GM12878 (cell line): ENCODE results near the gene PLA2G3. TPM values are rescaled to one million over a fixed set of nuclear protein-coding genes. Genes with fewer than 3 reads are reported as not detected.

ENCODE experiments used
- ATAC-seq: fragments of 200-7000 bp; cut with Tn5 transposase; 3 replicates; pipeline ENCODE4 v1.9.1; 2020; ENCODE audit warnings: mild to moderate bottlenecking, moderate library complexity
- BruUV-seq: library from RNA; stranded (reverse); fragments of 400-500 nt; replicated peaks from 2 replicates; lab custom pipeline; 2021; lab: Mats Ljungman, UMichigan
- CTCF ChIA-PET: fragments of 300-600 bp; sonication (Branson Sonifier 250); formaldehyde crosslinking; extraction: SDS; loops from one replicate; lab custom pipeline; 2021; ENCODE audit warnings: inconsistent platforms; lab: Yijun Ruan, JAX
- POLR2A ChIA-PET: fragments of 350-600 bp; formaldehyde crosslinking; extraction: SDS; loops from one replicate; lab custom pipeline; 2021; ENCODE audit warnings: inconsistent platforms; lab: Charles Lee
- RAD21 ChIA-PET: fragments of 300-600 bp; sonication (Branson Sonifier 250); formaldehyde crosslinking; loops from one replicate; lab custom pipeline; 2023; ENCODE audit warnings: antibody characterized with exemption; ENCODE audit not compliant: unreplicated experiment; lab: Charles Lee
- SMC1A ChIA-PET: fragments of 300-600 bp; sonication (Branson Sonifier 250); formaldehyde crosslinking; loops from one replicate; lab custom pipeline; 2023; ENCODE audit not compliant: unreplicated experiment, uncharacterized antibody; lab: Charles Lee
- DNase-seq: peaks from one replicate; pipeline ENCODE4 v3.0.0-alpha.2; 2011; ENCODE audit warnings: low read depth, low spot score
- FAIRE-seq: peaks from 3 replicates; lab custom pipeline; 2011; peaks lifted over from hg19 to GRCh38; lab: Jason Lieb, UNC
- H2AFZ ChIP-seq: 2 replicates; pipeline ENCODE4 v1.6.0; 2011; ENCODE audit warnings: low read depth, low read length, control low read depth; ENCODE audit not compliant: control insufficient read depth
- H3K27ac ChIP-seq: 2 replicates; pipeline ENCODE4 v1.5.1; 2011; ENCODE audit warnings: control low read depth; ENCODE audit not compliant: control insufficient read depth, insufficient read depth
- H3K27me3 ChIP-seq, 2 experiments: replicated peaks in 1 of 2; 2 replicates each; pipeline versions ENCODE4 v1.6.0 to v1.6.1; 2011; ENCODE audit warnings: low read length in 1 of 2; ENCODE audit not compliant: control insufficient read depth in 2 of 2, insufficient read depth in 2 of 2
- H3K36me3 ChIP-seq, 2 experiments: 2 replicates each; pipeline ENCODE4 v1.5.1; 2011; ENCODE audit warnings: low read length in 1 of 2; ENCODE audit not compliant: control insufficient read depth in 2 of 2, insufficient read depth in 2 of 2
- H3K4me1 ChIP-seq: 2 replicates; pipeline ENCODE4 v1.6.1; 2011; ENCODE audit warnings: mild to moderate bottlenecking, low read length, moderate library complexity, mixed read lengths; ENCODE audit not compliant: control insufficient read depth, insufficient read depth
- H3K4me2 ChIP-seq: 2 replicates; pipeline ENCODE4 v1.6.0; 2011; ENCODE audit warnings: control low read depth; ENCODE audit not compliant: control insufficient read depth, insufficient read depth
- H3K4me3 ChIP-seq: fragments of 200-600 bp; sonication (generic); 2 replicates; pipeline ENCODE4 v1.5.1; 2016
- H3K79me2 ChIP-seq: 2 replicates; pipeline ENCODE4 v1.6.0; 2011; ENCODE audit warnings: low read length; ENCODE audit not compliant: control insufficient read depth, insufficient read depth
- H3K9ac ChIP-seq: 2 replicates; pipeline ENCODE4 v1.8.0; 2011; ENCODE audit warnings: low read length, control low read depth, mixed read lengths; ENCODE audit not compliant: control insufficient read depth, insufficient read depth
- H3K9me3 ChIP-seq: replicated peaks from 3 replicates; pipeline ENCODE4 v1.5.1; 2011; ENCODE audit warnings: mild to moderate bottlenecking, low read length; ENCODE audit not compliant: control insufficient read depth, insufficient read depth
- H4K20me1 ChIP-seq: 2 replicates; pipeline ENCODE4 v1.6.0; 2011; ENCODE audit not compliant: control insufficient read depth, insufficient read depth
- ASH2L ChIP-seq: fragments of 300-600, 200-600 bp; sonication (generic); IDR thresholded peaks from 2 replicates; pipeline ENCODE4 v1.6.1; 2017; ENCODE audit warnings: low read depth, mild to moderate bottlenecking, borderline replicate concordance
- CEBPB ChIP-seq, 2 experiments: fragments of 150-350 bp in 1 of 2; IDR thresholded peaks; 2 replicates each; pipeline ENCODE4 v1.6.1; 2012 to 2014; ENCODE audit warnings: low read depth in 2 of 2, low read length in 2 of 2, borderline replicate concordance in 1 of 2, inconsistent platforms in 1 of 2
- DPF2 ChIP-seq: fragments of 450-650 bp; IDR thresholded peaks from 2 replicates; pipeline ENCODE4 v1.6.1; 2017; ENCODE audit warnings: mild to moderate bottlenecking
- ESRRA ChIP-seq: IDR thresholded peaks from 2 replicates; pipeline ENCODE4 v1.6.1; 2012; ENCODE audit warnings: mild to moderate bottlenecking, low read length, improper control_type of control experiment
- EZH2 ChIP-seq: IDR thresholded peaks from 2 replicates; pipeline ENCODE4 v1.6.1; 2012; ENCODE audit warnings: low read depth, mild to moderate bottlenecking, control low read depth, inconsistent platforms, low read length, borderline replicate concordance; ENCODE audit not compliant: control insufficient read depth
- KAT2A ChIP-seq: conservative IDR thresholded peaks from 2 replicates; pipeline ENCODE4 v1.6.1; 2011; ENCODE audit warnings: low read depth, low read length; ENCODE audit not compliant: control insufficient read depth
- KDM1A ChIP-seq: fragments of 200-600 bp; sonication (generic); IDR thresholded peaks from 2 replicates; pipeline ENCODE4 v1.6.1; 2016; ENCODE audit warnings: borderline replicate concordance
- NFXL1 ChIP-seq: fragments of 450-650 bp; IDR thresholded peaks from 2 replicates; pipeline ENCODE4 v1.6.1; 2017; ENCODE audit warnings: antibody characterized with exemption, mild to moderate bottlenecking, borderline replicate concordance
- STAT3 ChIP-seq: IDR thresholded peaks from 2 replicates; pipeline ENCODE4 v1.6.1; 2011; ENCODE audit warnings: low read depth, low read length, improper control_type of control experiment
- SUZ12 ChIP-seq: fragments of 200-600 bp; sonication (generic); IDR thresholded peaks from one replicate; pipeline ENCODE4 v1.6.1; 2018; ENCODE audit warnings: antibody characterized with exemption, mild to moderate bottlenecking; ENCODE audit not compliant: unreplicated experiment
- TAF1 ChIP-seq: IDR thresholded peaks from 2 replicates; pipeline ENCODE4 v1.6.1; 2011; ENCODE audit warnings: mild to moderate bottlenecking, low read depth, low read length, borderline replicate concordance
- TBL1XR1 ChIP-seq: IDR thresholded peaks from 2 replicates; pipeline ENCODE4 v1.6.1; 2012; ENCODE audit warnings: low read depth, low read length, improper control_type of control experiment
- ZNF384 ChIP-seq: IDR thresholded peaks from 2 replicates; pipeline ENCODE4 v1.6.1; 2012; ENCODE audit warnings: low read depth, mild to moderate bottlenecking, low read length, improper control_type of control experiment, borderline replicate concordance
- WGBS: methylation state at CpG from one replicate; pipeline ENCODE4 v1.1.6; 2016; ENCODE audit warnings: low lambda C conversion rate; ENCODE audit not compliant: insufficient replicate concordance, insufficient coverage; ENCODE audit errors: missing lambda C conversion rate; 5-methylcytosine and 5-hydroxymethylcytosine counted together
- in situ Hi-C: fragments of 300-500 bp; cut with MboI; formaldehyde crosslinking; loops from 9 replicates; pipeline ENCODE4 v1.14.3; 2018; ENCODE audit warnings: mixed read lengths
- intact Hi-C: fragments of 100-400 bp; cut with micrococcal nuclease; formaldehyde crosslinking; loops from one replicate; pipeline ENCODE4 v1.14.2; 2022; ENCODE audit not compliant: unreplicated experiment
- polyA plus RNA-seq, 11 experiments: library from polyadenylated mRNA; depleted of rRNA in 4 of 11; unstranded in 6 of 11; stranded (reverse) in 5 of 11; fragments of >200 nt; fragmentation: Nextera tagmentation in 4 of 11; fragmentation: Illumina TruSeq in 1 of 11; extraction: Ambion mirVana in 4 of 11; extraction: Trizol in 1 of 11; gene quantifications; 1 replicate in 1 of 11; 2 replicates in 10 of 11; pipeline versions ENCODE4 v1.2.1 to v1.2.3, GENCODE V29; 2011 to 2016; ENCODE audit warnings: inconsistent platforms in 2 of 11, missing spikeins in 2 of 11, low read depth in 1 of 11
- total RNA-seq, 4 experiments: library from RNA; depleted of rRNA in 3 of 4; stranded (reverse); fragments of >200 nt in 3 of 4; fragmentation: Illumina TruSeq in 1 of 4; extraction: Trizol in 1 of 4; gene quantifications; 2 replicates each; pipeline versions ENCODE4 v1.2.1 to v1.2.3, GENCODE V29; 2013 to 2021
- TF ChIP-seq, protein P1 (sequence below): fragments of 450-650 bp; conservative IDR thresholded peaks from 2 replicates; pipeline ENCODE4 v1.6.1; 2017; ENCODE audit warnings: mild to moderate bottlenecking, moderate library complexity
- TF ChIP-seq, protein P2 (sequence below): IDR thresholded peaks from 2 replicates; pipeline ENCODE4 v1.6.1; 2011; ENCODE audit warnings: borderline replicate concordance, low read depth, mild to moderate bottlenecking, moderate library complexity, mixed read lengths, low read length; ENCODE audit not compliant: insufficient read depth; ENCODE audit errors: extremely low read length
- TF ChIP-seq, protein P3 (sequence below): IDR thresholded peaks from 2 replicates; pipeline ENCODE4 v1.6.1; 2011; ENCODE audit warnings: low read depth, low read length, improper control_type of control experiment, borderline replicate concordance

The PLA2G3 gene
- total and polyA plus RNA-seq, 10 of the 15 experiments (the other 5 are each of a cell fraction or from before 2014, with no cell fraction given) = 0.04 TPM; not detected in 9

DNA sequence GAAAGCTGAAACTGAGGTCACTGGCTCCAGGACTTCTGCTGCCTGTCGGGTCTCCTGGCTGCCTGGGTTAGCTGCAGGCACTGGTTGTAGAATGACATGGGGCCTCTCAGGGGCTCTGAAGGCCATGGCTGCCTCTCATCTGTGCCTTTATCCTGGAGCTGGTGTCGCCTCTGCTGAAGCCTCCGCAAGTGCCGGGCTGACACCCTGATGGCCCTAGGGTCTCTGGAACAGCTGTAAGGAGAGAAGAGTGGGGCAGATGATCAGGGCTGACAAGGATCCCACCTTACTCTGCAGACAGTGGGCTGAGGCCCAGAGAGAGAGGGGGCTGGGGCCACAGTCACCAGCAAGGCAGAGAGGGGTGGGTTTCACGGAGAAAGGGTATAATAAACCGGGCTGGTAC, 4.6 kb downstream of the PLA2G3 start (continued):
- TF ChIP-seq, protein P1, sequence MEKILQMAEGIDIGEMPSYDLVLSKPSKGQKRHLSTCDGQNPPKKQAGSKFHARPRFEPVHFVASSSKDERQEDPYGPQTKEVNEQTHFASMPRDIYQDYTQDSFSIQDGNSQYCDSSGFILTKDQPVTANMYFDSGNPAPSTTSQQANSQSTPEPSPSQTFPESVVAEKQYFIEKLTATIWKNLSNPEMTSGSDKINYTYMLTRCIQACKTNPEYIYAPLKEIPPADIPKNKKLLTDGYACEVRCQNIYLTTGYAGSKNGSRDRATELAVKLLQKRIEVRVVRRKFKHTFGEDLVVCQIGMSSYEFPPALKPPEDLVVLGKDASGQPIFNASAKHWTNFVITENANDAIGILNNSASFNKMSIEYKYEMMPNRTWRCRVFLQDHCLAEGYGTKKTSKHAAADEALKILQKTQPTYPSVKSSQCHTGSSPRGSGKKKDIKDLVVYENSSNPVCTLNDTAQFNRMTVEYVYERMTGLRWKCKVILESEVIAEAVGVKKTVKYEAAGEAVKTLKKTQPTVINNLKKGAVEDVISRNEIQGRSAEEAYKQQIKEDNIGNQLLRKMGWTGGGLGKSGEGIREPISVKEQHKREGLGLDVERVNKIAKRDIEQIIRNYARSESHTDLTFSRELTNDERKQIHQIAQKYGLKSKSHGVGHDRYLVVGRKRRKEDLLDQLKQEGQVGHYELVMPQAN = no peak
- no peak for TF ChIP-seq CEBPB (IDR thresholded peaks at IDR 0.05; ENCODE audit: borderline replicate concordance in 1 of 2, low read depth in 2 of 2, low read length in 2 of 2)

DNA sequence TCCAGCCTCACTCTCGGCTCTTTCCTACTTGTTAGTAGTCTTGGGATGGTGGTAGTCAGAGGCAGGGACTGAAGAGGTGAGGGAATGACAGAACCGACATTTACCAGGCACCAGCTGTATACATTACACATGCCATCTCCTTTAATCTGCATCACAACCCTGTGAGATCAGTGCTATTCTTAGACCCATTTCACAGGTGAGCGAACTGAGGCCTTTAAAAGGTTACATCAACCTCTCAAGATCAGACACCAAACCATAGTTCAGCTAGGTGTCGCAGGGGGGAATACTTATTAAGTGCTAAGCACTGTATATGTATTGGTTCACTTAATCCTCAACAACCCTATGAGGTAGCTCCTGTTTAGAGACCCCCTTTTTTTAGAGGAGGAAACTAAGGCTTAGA, 5.6 kb downstream of the PLA2G3 start:
- BruUV-seq = no TSS peak
- POLR2A ChIA-PET = no interaction called here
- no peak for ATAC-seq
- TF ChIP-seq ESRRA (no peak), EZH2 (no peak), TAF1 (no peak), STAT3 (no peak), ASH2L (no peak), KDM1A (no peak), NFXL1 (no peak), DPF2 (no peak), SUZ12 (no peak), KAT2A (no peak), TBL1XR1 (no peak), ZNF384 (no peak)
- TF ChIP-seq, protein P2, sequence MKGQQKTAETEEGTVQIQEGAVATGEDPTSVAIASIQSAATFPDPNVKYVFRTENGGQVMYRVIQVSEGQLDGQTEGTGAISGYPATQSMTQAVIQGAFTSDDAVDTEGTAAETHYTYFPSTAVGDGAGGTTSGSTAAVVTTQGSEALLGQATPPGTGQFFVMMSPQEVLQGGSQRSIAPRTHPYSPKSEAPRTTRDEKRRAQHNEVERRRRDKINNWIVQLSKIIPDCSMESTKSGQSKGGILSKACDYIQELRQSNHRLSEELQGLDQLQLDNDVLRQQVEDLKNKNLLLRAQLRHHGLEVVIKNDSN = no peak
- TF ChIP-seq, protein P3, sequence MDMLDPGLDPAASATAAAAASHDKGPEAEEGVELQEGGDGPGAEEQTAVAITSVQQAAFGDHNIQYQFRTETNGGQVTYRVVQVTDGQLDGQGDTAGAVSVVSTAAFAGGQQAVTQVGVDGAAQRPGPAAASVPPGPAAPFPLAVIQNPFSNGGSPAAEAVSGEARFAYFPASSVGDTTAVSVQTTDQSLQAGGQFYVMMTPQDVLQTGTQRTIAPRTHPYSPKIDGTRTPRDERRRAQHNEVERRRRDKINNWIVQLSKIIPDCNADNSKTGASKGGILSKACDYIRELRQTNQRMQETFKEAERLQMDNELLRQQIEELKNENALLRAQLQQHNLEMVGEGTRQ = no peak

More for the DNA sequence above, 5.6 kb downstream of the PLA2G3 start:
- H3K9ac ChIP-seq = no peak overlapping the region
- H3K9me3 ChIP-seq = no peaks in the 10 kb centered on the region
- ChIA-PET RAD21 (no interaction called here), CTCF (no interaction called here), SMC1A (interaction anchor here (1.5 kb wide), 1 partner anchor 96 kb away, joined by 3 read pairs; no protein-coding TSS in a partner anchor)
- H4K20me1 ChIP-seq = no peaks in the 10 kb centered on the region
- H3K4me1 ChIP-seq = no peaks in the 10 kb centered on the region
- intact Hi-C loops (no loop called here), in situ Hi-C loops (no loop called here)
- H3K4me2 ChIP-seq = no peak overlapping the region
- WGBS = 12% methylated on average over 4 of the region's 4 CpGs
- no peaks in the 10 kb centered on the region for H3K79me2 ChIP-seq
- no peak overlapping the region for H3K27ac ChIP-seq
- H3K4me3 ChIP-seq = no peak overlapping the region
- H3K36me3 ChIP-seq = no peaks in the 10 kb centered on the region
- H2AFZ ChIP-seq = no peak overlapping the region
- H3K27me3 ChIP-seq = no peaks in the 10 kb centered on the region
- no peak for FAIRE-seq
- no peak for DNase-seq
